ENCODE measurements around the gene ZNF324B. TPM values are rescaled to one million over a fixed set of nuclear protein-coding genes. Genes with fewer than 3 reads are reported as not detected.

Gene ZNF324B
- total and polyA plus RNA-seq, 2 donors (not counting 1 experiment from before 2014, with no cell fraction given): 5.6 to 17.4 TPM

DNA sequence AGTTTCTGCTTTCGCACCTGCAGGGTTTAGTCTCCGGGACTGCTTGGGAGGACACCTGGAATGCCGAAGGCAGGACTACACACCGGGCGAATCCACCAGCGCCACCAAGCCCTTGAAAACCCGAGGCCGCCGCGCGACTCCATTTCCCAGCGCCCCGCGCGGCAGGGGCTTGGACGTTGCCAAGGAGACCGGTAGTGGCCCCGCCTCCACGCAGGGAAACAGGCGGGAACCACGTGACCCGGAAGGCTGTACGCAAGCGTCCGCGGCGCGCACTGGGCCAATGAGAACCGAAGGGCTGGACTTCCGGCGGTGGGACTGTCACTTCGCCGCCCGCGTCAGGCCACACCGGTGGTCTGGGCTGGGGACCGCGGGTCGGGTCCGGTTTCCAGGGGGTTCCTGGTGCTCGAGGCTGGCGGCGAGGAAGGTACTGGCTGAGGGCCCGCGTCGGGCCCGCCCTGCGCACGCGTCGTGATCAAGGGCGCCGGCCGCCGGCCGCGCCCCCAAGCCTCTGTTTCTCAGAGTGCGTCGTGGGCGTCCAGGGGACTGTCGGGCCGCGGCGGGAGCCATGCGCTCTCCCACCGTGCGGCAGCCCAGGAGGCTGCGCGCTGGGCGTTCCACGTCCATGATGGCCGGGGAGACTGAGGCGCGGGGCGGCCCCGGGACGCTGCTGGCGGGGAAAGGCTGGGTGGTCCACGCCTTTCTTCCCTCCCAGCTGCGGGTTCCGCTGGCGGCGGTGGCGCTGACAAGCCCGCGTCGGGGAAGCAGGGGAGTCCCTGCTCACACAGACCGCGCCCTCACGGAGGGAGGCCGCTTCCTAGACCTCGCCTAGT is 15.6 kb downstream of the ZNF324B start, which contains the start of gene ZNF324:
Gene ZNF324 (plus strand): TSS at position 321 of the 830 bp plus-strand sequence. CDS start 2,106 bp downstream, outside the sequence.
- intact Hi-C loops (cut with micrococcal nuclease): loop anchor here (1.0 to 2.0 kb wide), 9 partner anchors 9 to 162 kb away; partner anchors contain the start of genes ERVK3-1, RPS5, TRIM28 and ZNF132
- ATAC-seq (ENCODE audit: low read depth): peak; percentile 96

More for the DNA sequence above, 15.6 kb downstream of the ZNF324B start, which contains the start of gene ZNF324:
- under 1% methylated on average over 92 of the region's 92 CpGs for WGBS (ENCODE audit: insufficient coverage)
- Histone ChIP-seq H3K27ac (ENCODE audit: low read length in 2 of 2) (peak within 1 kb of the TSS; percentile 18 to 90), H4K20me1 (ENCODE audit: control insufficient read depth, insufficient read depth, low read length, poor library complexity, severe bottlenecking) (peaks cover 4% of the 10 kb centered on the region), H3K27me3 (replicated peaks in 1 of 4; ENCODE audit: control extremely low read depth in 1 of 4, control insufficient read depth in 3 of 4, insufficient read depth in 4 of 4, low read length in 3 of 4) (no peaks in the 10 kb centered on the region), H3K4me3 (ENCODE audit: control extremely low read depth in 1 of 5, extremely low read depth in 1 of 5, insufficient read depth in 1 of 5, low read depth in 2 of 5, low read length in 4 of 5) (peak within 1 kb of the TSS; percentile 34 to 91 (median 89)), H2AFZ (ENCODE audit: insufficient read depth, low read depth, low read length, poor library complexity, severe bottlenecking) (peak within 1 kb of the TSS; percentile 93), H3K9ac (ENCODE audit: low read length) (peak within 1 kb of the TSS; percentile 89), H3K4me2 (replicated peaks; ENCODE audit: low read depth, low read length, poor library complexity, severe bottlenecking) (peak within 1 kb of the TSS; percentile 78), H3K4me1 (ENCODE audit: control insufficient read depth in 2 of 2, insufficient read depth in 2 of 2, low read length in 2 of 2) (peaks cover 8 to 25% of the 10 kb centered on the region in 2 donors), H3K36me3 (replicated peaks in 1 of 2; ENCODE audit: control extremely low read depth in 1 of 2, control insufficient read depth in 1 of 2, extremely low read depth in 1 of 2, insufficient read depth in 2 of 2, low read length in 1 of 2) (peaks cover 0 to 7% of the 10 kb centered on the region in 2 experiments), H3K79me2 (ENCODE audit: control insufficient read depth, insufficient read depth, low read length) (peaks cover 24% of the 10 kb centered on the region), H3K9me3 (ENCODE audit: control extremely low read depth in 1 of 3, control insufficient read depth in 2 of 3, insufficient read depth in 1 of 3, low read length in 2 of 3) (peaks cover 0 to 6% (median 0%) of the 10 kb centered on the region in 3 donors)
- H3K27ac Mint-ChIP-seq: peak within 1 kb of the TSS; percentile 85
- H3K27me3 Mint-ChIP-seq: no peaks in the 10 kb centered on the region
- DNase-seq: peak; percentile 97
- peak within 1 kb of the TSS; percentile 85 for H3K4me3 Mint-ChIP-seq
- peaks cover 26% of the 10 kb centered on the region for H3K4me1 Mint-ChIP-seq
- TF ChIP-seq, protein P1, sequence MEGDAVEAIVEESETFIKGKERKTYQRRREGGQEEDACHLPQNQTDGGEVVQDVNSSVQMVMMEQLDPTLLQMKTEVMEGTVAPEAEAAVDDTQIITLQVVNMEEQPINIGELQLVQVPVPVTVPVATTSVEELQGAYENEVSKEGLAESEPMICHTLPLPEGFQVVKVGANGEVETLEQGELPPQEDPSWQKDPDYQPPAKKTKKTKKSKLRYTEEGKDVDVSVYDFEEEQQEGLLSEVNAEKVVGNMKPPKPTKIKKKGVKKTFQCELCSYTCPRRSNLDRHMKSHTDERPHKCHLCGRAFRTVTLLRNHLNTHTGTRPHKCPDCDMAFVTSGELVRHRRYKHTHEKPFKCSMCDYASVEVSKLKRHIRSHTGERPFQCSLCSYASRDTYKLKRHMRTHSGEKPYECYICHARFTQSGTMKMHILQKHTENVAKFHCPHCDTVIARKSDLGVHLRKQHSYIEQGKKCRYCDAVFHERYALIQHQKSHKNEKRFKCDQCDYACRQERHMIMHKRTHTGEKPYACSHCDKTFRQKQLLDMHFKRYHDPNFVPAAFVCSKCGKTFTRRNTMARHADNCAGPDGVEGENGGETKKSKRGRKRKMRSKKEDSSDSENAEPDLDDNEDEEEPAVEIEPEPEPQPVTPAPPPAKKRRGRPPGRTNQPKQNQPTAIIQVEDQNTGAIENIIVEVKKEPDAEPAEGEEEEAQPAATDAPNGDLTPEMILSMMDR (IDR thresholded peaks at IDR 0.05): no peak
- no peak for TF ChIP-seq EZH2 (IDR thresholded peaks at IDR 0.05; ENCODE audit: borderline replicate concordance, insufficient read depth, low read depth, low read length, poor library complexity, severe bottlenecking)
- H3K9me3 Mint-ChIP-seq (ENCODE audit: insufficient read depth): no peaks in the 10 kb centered on the region
- ChIA-PET CTCF (no interaction called here), POLR2A (interaction anchor here (0.6 to 1.7 kb wide), 2 partner anchors 10 to 103 kb away, joined by 3 to 4 read pairs; no protein-coding TSS in a partner anchor)

Measured in B cell (primary cell).